HG02884 (cell line): ENCODE data around the gene TM4SF5.

Experiments
- ATAC-seq: cut with Tn5 transposase; IDR thresholded peaks from one replicate; pipeline ENCODE4 v1.9.1; 2021; ENCODE audit warnings: mild to moderate bottlenecking, moderate library complexity; ENCODE audit not compliant: unreplicated experiment

The TM4SF5 gene

DNA sequence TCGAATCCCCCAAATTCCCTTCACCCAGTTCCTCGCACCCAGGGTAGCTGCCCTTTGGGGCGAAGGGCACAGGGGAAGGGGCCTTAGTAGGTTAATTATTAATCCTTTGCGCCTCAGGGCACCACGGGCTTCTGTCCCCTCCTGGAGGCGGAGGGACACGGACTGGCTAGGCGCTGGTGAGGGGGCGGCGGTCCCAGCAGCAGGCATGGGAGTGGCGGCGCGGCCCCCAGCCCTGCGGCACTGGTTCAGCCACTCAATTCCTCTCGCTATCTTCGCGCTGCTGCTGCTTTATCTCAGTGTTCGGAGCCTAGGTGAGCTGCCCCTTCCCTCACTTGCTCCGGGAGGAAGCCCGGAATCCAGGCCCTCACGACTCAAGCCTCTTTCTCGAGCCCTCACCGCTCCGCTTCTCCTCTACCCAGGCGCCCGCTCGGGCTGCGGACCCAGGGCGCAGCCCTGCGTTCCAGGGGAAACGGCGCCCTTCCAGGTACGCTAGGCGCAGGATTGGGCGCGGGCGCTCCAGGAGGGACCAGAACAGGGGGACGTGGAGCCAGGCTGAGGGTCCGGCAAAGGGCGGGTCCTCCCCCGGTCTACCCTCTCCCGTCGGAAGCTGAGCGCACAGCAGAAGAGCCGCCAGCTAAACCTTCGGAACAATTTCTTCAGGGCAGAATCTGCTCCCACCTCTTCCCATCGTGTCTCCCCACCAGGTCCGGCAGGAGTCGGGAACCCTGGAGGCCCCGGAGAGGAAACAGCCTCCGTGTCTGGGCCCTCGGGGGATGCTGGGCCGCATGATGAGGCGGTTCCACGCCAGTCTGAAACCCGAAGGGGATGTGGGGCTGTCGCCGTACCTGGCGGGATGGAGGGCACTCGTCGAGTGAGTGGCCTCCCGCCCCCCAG is 17.4 kb downstream of the TM4SF5 start, which contains the start of gene GLTPD2:
Gene GLTPD2 (plus strand): TSS at position 158 of the 894 bp plus-strand sequence. CDS start 48 bp downstream, at position 206.
- no peak for ATAC-seq

DNA sequence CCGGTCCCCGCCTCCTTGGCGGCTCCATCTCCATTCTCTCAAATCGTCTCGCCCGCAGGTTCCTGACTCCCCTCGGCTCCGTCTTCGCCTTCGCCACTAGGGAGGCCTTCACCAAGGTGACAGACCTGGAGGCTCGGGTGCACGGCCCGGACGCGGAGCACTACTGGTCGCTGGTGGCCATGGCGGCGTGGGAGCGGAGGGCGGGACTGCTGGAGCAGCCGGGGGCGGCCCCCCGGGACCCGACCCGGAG is 17.9 kb downstream of the TM4SF5 start:
- no peak for ATAC-seq

- peak; percentile 64 for ATAC-seq
Measured at GRCh38 chr17:4789951-4790704, 18.4 kb downstream of the TM4SF5 start.

GRCh38 chr17:4790705-4791088 is 19.0 kb downstream of the TM4SF5 start:
- ATAC-seq, result no peak

DNA sequence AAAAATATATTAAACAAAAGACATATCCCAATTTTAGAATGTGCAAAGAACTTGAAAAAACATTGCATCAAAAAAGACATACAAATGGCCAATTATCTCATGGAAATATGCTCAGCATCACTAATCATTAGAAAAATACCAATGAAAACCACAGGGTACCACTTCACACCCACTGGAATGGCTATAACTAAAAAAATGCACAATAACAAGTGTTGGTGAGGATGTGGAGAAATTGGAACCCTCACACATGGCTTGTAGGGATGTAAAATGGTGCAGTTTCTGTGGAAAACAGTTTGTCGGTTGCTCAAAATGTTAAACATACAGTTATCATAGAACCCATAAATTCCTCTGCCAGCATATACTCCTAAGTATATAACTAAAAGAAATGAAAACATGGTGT is 23.5 kb downstream of the TM4SF5 start:
- no peak for ATAC-seq

DNA sequence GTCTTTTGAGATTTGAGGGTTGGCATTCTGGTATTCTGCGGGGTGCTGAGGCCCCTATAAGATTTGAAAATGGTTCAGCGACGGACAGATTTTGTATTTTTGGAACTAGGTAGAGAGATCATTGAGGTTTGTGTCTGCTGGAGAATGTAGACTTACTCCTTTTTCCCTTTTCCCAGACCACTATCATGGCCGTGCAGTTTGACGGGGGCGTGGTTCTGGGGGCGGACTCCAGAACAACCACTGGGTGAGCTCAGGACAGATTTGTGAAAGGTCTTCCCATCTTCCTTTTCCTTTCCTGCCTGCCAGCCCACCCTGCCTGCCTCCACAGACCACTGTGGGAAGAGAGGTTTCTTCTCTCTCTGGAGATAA is 24.9 kb downstream of the TM4SF5 start:
- no peak for ATAC-seq

DNA sequence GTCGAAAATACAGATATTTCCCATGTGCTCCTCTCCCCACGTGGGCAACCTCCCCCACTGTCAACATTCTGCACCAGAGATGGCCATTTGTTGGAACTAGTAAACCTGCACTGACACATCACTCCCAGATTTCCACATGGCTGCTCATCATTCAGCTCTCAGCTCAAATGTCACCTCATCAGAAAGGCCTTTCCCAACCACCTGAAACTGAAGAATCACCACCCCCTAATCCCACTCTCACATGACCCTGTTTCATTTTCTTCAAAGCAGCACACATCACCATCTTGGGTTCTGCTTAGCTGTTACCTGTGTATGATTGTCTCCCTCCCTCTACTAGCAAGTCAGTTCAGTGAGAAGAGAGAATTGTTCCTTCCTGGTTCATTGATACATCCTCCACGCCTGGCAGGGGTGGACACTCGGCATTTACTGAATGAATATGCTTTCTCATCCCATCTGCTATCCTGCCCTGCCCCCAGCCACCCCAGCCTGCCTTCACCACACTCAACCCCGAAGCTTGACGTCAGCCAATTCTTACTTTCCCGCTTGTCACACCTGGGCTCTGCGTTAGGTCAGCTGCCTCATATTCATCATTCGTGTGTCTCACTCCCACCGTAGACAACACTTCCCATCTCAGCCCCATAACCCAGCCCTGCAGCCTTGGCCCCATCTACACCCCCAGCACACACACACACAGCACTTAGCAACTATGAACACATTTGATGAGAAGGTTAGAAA is 28.9 kb downstream of the TM4SF5 start:
- ATAC-seq, result no peak

GRCh38 chr17:4802228-4802627 is 30.5 kb downstream of the TM4SF5 start, which contains the start of gene C17orf114:
TSS of gene C17orf114 (minus strand) at chr17:4802328.
- no peak for ATAC-seq

DNA sequence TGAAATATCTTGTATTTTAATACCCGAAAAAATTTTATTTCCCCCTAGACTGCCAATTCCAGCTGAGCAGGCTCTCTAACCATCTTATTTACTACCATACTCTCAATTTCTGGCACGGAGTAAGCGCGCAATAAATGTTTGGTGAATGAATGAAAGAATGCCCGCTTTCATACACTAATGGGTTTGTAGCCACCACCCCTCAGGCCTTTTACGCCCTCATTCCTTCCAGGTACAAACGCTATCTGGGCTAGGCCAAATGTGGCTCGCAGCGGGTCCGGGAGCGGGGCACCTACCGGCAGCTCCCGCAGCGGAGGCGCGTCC is 34.7 kb downstream of the TM4SF5 start:
- peak; percentile 5 for ATAC-seq

DNA sequence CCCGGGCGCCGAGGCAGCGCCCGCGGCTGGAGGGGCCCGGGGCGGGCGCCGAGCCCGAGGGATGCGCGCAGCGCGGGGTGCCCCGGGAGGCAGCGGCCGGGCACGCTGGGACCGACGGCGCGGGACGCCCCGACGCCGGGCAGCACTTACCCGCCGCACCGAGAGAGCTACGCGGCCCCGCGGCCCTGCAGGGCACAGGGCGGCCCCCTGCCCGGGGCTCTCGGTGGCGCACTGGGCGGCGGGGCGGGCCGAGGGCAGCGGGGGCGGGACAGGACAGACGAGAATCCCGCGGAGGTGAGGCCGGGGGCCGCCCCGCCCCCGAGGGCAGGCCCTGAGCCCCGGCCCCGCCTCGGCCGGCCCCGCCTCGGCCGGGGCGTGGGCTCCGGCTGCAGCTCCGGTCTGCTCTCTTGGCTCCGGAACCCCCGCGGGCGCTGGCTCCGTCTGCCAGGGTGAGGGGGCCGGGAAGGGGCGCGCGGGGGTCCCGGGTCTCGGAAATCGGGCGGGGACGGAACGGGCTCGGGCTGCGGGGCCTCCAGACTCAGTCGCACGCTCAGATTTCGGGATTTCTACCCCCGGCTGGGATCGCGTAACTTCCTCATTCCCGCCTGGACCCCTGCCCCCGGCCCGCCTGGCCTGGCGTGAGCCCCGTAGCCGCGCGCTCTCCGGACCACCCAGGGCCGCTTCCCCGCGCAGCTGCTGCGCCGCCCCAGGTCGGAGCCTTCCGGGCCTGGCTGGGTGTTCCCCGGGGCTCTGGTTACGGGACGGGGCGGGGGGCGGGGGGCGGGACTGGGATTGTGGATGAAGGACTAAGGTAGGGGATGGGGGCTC is 35.3 kb downstream of the TM4SF5 start, which contains the start of gene PLD2:
Gene PLD2 (plus strand): TSS at position 376 of the 828 bp plus-strand sequence. CDS start 621 bp downstream, outside the sequence.
- peak; percentile 86 for ATAC-seq

- no peak for ATAC-seq
Measured at GRCh38 chr17:4807605-4808377, 36.1 kb downstream of the TM4SF5 start.

- no peak for ATAC-seq
Measured at GRCh38 chr17:4808378-4808767, 36.7 kb downstream of the TM4SF5 start.

DNA sequence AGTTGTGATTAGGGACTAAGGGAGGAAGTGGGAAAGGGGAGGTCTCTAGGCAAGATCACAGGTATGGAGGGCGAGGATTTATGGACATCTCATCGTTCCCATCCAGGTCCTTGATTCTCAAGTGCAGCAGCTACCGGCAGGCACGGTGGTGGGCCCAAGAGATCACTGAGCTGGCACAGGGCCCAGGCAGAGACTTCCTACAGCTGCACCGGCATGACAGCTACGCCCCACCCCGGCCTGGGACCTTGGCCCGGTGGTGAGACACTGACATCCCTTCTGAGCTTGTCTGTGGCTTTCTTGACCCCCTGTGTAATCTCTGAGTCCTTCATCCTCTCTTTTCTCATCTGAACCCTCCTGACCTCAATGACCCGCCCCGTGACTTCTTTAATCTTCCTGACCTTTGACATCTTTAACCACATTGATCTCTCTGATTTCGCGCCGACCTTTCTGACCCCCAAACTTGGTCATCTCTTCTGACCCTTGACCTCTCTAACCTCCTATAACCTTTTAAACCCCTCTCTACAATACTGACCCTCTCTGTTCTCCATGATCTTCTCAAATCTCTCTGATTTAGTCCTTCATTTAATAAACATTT is 39.1 kb downstream of the TM4SF5 start:
- no peak for ATAC-seq

- ATAC-seq, result no peak
Measured at GRCh38 chr17:4811471-4811870, 39.8 kb downstream of the TM4SF5 start.

- ATAC-seq, result no peak
Measured at GRCh38 chr17:4812690-4813089, 41.0 kb downstream of the TM4SF5 start.

DNA sequence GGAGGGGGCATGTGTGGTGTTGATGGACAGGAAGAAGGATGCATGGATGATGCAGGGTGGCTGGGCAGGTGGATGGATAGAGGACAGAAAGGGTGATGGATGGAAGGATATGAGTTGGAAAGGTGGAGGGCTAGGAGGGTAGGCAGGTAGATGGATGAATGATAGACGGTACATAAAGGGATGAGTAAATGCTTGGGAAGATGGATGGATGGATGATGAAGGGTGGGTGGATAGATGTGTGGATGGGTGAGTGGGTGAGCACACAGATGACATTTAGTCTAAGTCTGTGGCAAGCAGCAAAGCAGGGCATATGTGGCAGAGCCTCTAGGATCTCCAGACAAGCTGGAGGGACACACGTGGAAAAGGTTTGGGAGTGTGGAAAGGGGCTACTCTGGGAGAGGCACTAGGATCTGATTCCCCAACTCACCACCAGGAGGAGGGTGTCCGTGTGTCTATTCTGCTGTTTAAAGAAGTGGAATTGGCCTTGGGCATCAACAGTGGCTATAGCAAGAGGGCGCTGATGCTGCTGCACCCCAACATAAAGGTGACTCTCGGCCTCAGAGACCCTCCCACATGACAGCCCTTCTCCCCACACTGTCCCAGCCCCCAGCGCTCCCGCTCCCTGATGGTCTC is 43.5 kb downstream of the TM4SF5 start:
- no peak for ATAC-seq

- ATAC-seq, result no peak
Measured at GRCh38 chr17:4816826-4817225, 45.1 kb downstream of the TM4SF5 start.

- ATAC-seq, result no peak
Measured at GRCh38 chr17:4818276-4818675, 46.6 kb downstream of the TM4SF5 start.

GRCh38 chr17:4822835-4823234 is 51.1 kb downstream of the TM4SF5 start:
- no peak for ATAC-seq
